Measurements from ENCODE around the gene PRDM16. TPM values are rescaled to one million over a fixed set of nuclear protein-coding genes. Genes with fewer than 3 reads are reported as not detected.

PRDM16 gene
- total and polyA plus RNA-seq, 2 experiments from 2014 or later = 41.8 to 55.8 TPM

DNA sequence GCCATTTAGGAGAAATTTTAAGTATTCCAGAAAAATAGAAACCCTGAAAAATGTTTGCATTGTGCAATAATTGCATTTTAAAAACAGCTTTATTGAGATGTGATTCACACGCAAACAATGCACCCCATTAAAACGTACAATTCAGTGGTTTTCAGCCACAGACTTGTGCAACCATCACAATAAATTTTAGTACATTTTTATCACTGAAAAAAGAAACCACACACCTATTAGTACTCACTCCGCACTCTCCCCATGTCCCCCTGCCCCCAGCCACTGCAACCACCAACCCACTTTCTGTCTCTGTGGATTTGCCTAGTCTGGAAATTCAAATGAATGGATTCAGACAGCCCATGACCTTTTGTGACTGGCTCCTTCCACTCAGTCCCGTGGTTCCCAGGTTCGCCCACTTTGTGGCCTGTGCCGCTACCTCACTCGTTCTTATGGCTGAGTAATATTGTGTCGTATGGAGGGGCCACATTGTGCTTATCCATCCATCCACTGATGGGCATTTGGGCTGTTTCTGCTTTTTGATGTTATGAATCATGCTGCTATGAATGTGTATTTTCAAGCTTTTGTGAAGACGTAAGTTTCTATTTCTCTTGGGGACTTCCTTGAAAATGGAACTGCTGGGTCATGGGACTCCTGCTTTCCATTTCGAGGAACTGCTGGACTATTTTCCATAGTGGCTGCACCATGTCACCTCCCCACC is 237.7 kb downstream of the PRDM16 start:
- no peaks in the 10 kb centered on the region for H3K9me3 ChIP-seq (ENCODE audit: low read depth)
- H3K36me3 ChIP-seq = no peaks in the 10 kb centered on the region
- H3K4me1 ChIP-seq (ENCODE audit: low read depth) = peaks cover 14% of the 10 kb centered on the region
- TF ChIP-seq, protein P1, sequence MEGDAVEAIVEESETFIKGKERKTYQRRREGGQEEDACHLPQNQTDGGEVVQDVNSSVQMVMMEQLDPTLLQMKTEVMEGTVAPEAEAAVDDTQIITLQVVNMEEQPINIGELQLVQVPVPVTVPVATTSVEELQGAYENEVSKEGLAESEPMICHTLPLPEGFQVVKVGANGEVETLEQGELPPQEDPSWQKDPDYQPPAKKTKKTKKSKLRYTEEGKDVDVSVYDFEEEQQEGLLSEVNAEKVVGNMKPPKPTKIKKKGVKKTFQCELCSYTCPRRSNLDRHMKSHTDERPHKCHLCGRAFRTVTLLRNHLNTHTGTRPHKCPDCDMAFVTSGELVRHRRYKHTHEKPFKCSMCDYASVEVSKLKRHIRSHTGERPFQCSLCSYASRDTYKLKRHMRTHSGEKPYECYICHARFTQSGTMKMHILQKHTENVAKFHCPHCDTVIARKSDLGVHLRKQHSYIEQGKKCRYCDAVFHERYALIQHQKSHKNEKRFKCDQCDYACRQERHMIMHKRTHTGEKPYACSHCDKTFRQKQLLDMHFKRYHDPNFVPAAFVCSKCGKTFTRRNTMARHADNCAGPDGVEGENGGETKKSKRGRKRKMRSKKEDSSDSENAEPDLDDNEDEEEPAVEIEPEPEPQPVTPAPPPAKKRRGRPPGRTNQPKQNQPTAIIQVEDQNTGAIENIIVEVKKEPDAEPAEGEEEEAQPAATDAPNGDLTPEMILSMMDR (IDR thresholded peaks at IDR 0.05; ENCODE audit: low read depth, low read length) = no peak
- H3K27me3 ChIP-seq = no peaks in the 10 kb centered on the region
- peak in 1 of 2 donors; percentile 80 for DNase-seq (ENCODE audit: low read depth in 1 of 2, low spot score in 1 of 2)
- no peak overlapping the region for H3K4me3 ChIP-seq
- no peak overlapping the region for H3K27ac ChIP-seq

DNA sequence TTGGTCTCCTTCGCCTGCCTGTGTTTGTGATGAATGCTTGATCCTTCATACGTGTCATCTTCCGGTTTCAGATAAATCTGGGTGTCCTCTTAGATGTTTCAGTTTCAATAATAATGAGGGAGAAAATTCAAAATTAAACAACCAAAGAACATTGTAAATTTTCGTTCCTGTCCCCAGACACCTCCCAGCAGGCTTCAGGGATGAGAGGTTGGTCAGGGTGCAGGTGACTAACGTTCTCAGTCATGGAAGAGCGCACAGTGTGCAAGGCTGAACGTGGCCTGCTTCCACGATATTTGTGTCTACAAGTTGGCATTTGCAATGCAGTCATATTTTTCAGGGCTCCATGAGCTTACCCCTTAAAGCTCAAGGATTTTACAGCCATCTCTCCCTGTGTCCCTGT is 238.4 kb downstream of the PRDM16 start:
- TF ChIP-seq, protein P1 (IDR thresholded peaks at IDR 0.05; ENCODE audit: low read depth, low read length) = no peak
- Histone ChIP-seq H3K9me3 (ENCODE audit: low read depth) (no peaks in the 10 kb centered on the region), H3K27ac (no peak overlapping the region), H3K27me3 (no peaks in the 10 kb centered on the region), H3K36me3 (no peaks in the 10 kb centered on the region), H3K4me3 (no peak overlapping the region), H3K4me1 (ENCODE audit: low read depth) (peaks cover 14% of the 10 kb centered on the region)
- no peak for DNase-seq (ENCODE audit: low read depth in 1 of 2, low spot score in 1 of 2)

DNA sequence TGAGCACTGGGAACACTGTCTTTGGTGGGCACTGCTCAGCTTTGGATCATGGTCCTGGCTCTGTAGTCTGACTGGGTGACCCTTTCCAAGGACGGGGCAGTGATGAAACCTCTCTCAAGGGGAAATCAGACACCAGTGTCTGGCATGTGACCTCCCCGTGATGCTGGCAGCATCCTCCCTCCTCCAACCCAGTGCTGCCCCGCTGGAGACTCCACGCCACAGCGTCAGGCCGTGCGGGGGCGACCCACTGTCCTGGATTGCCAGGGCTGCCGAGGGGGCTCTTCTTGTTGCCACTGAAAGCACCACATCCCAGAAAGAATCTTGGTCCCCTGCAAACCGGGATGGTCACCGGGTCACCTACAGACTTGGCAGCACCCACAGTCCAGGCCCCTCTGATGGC is 239.1 kb downstream of the PRDM16 start:
- Histone ChIP-seq H3K4me1 (ENCODE audit: low read depth) (peaks cover 18% of the 10 kb centered on the region), H3K4me3 (no peak overlapping the region), H3K36me3 (no peaks in the 10 kb centered on the region), H3K27ac (no peak overlapping the region), H3K9me3 (ENCODE audit: low read depth) (no peaks in the 10 kb centered on the region), H3K27me3 (no peaks in the 10 kb centered on the region)
- DNase-seq (ENCODE audit: low read depth in 1 of 2, low spot score in 1 of 2) = no peak
- TF ChIP-seq, protein P1 (IDR thresholded peaks at IDR 0.05; ENCODE audit: low read depth, low read length) = no peak

DNA sequence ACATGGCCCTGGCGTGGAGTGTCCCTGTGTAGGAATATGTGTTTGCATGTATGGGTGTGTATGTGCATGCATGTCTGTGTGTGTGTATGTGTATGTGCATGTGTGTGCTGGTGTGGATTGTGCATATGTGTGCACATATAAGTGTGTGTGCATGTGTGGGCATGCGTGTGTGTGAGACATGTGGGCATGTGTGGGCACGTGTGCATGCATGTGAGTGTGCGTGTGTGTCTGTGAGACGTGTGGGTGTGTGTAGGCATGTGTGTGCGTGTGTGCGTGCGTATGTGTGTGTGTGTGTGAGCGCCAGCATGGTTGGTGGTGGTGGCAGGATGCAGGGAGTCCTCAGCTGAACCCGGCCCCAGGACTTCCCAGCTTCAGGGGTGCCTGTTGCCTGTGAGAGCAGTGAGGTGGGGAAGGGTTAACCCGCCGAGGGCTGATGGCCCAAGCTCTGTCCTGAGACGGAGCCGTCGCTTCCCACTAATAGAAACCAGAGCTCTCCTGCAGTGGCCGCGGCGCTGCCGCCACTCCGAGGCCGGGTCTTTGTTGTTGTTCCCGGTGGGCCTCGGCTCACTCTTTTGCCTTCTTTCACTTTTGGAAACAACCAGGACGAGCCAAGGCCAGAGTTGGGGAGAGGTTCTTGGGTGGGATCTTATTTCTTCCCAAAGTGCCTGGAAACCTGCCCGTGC is 241.9 kb downstream of the PRDM16 start:
- no peaks in the 10 kb centered on the region for H3K27me3 ChIP-seq
- no peak overlapping the region for H3K4me3 ChIP-seq
- DNase-seq (ENCODE audit: low read depth in 1 of 2, low spot score in 1 of 2) = peak in 1 of 2 donors; percentile 59
- H3K9me3 ChIP-seq (ENCODE audit: low read depth) = no peaks in the 10 kb centered on the region
- no peaks in the 10 kb centered on the region for H3K36me3 ChIP-seq
- TF ChIP-seq, protein P1 (IDR thresholded peaks at IDR 0.05; ENCODE audit: low read depth, low read length) = no peak
- peak overlapping the region; percentile 70 for H3K27ac ChIP-seq
- peaks cover 45% of the 10 kb centered on the region for H3K4me1 ChIP-seq (ENCODE audit: low read depth)

DNA sequence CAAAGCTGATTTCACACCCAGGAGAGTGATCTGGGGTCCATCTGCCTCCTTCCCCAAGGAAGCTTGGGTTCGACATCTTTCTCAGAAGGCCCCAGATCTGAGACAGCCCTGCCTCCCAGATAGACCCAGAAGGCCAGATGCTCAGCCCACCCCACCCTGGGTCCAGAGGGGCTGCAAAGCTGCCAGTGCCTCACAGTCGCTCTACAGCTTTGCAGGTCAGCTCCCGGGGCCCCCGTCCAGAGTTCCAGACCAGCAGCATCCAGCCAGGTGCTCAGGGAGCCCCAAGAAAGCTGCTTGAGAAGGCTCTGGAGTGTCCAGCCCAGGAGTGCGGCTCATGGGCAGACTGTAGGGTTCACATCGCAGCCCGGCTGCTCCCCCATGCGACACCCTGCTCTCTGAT is 242.7 kb downstream of the PRDM16 start:
- Histone ChIP-seq H3K36me3 (no peaks in the 10 kb centered on the region), H3K4me3 (no peak overlapping the region), H3K27ac (no peak overlapping the region), H3K4me1 (ENCODE audit: low read depth) (peaks cover 50% of the 10 kb centered on the region), H3K9me3 (ENCODE audit: low read depth) (no peaks in the 10 kb centered on the region), H3K27me3 (no peaks in the 10 kb centered on the region)
- DNase-seq (ENCODE audit: low read depth in 1 of 2, low spot score in 1 of 2) = no peak
- TF ChIP-seq, protein P1 (IDR thresholded peaks at IDR 0.05; ENCODE audit: low read depth, low read length) = no peak

Measured in cardiac muscle cell (in vitro differentiated cells and primary cell).